Measurements from ENCODE around the gene GRIN2A. TPM values are rescaled to one million over a fixed set of nuclear protein-coding genes. Genes with fewer than 3 reads are reported as not detected.

Gene GRIN2A
- total RNA-seq, 1 experiment from 2014 or later = not detected

GRCh38 chr16:10040136-10041080 is 141.8 kb downstream of the GRIN2A start:
- H3K4me2 ChIP-seq (ENCODE audit: low read depth, low read length, poor library complexity, severe bottlenecking) = no peak overlapping the region
- no peaks in the 10 kb centered on the region for H3K79me2 ChIP-seq (ENCODE audit: low read length)
- no peak overlapping the region for H3K27ac ChIP-seq (ENCODE audit: low read length)
- no peak overlapping the region for H3K9ac ChIP-seq (ENCODE audit: low read length)
- H4K20me1 ChIP-seq (ENCODE audit: insufficient read depth, low read depth, low read length) = no peaks in the 10 kb centered on the region
- peaks cover 5% of the 10 kb centered on the region; the same call in 1 of the 2 replicates for H3K9me3 ChIP-seq (ENCODE audit: low read length)
- no peaks in the 10 kb centered on the region for H3K36me3 ChIP-seq (ENCODE audit: insufficient read depth, low read length)
- no peaks in the 10 kb centered on the region for H3K27me3 ChIP-seq (ENCODE audit: low read length)
- DNase-seq = no peak
- H3K4me1 ChIP-seq (ENCODE audit: low read length) = no peaks in the 10 kb centered on the region
- H2AFZ ChIP-seq (ENCODE audit: low read length) = no peak overlapping the region
- H3K4me3 ChIP-seq (ENCODE audit: low read length) = no peak overlapping the region
- H3K9me2 ChIP-seq (replicated peaks; ENCODE audit: insufficient read depth, low read length) = no peaks in the 10 kb centered on the region

DNA sequence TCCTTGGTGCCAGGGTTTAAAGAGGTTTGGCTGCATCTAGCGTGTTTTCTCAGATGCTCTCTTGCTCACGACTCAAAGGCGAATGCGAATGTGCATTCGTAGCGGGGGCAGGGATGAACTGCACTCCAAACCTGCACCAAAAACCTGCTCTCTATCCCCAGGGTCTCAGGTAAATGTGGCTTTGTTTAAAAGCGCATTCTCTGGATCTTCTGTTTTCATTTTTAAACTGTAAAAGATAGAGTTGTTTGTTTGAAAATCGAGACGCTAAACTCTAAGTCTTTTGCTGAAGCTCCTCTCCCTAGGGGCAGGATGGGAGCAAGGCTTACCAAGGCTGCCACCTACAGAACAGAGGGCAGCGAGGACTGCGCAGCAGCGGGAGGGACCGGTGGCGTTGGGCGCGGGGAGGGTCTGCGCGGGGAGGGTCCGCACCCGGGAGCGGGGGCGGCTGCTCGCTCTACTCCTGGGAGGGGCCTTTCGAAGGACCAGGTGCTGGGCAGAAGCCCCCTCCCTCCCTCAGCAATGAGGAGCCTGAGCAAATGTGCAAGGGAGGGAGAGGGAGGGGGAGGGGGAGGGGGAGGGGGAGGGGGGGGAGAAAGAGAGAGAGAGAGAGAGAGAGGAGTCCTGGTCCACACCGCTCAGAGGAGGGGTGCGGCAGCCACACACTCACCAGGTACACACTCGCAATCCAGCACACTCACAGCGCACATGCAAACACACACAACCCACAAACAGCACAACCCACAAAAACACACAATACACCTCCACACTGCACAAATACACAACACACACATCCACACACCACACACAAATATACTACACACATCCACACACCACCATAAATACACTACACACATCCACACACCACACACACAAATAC is 142.8 kb downstream of the GRIN2A start:
- H3K9ac ChIP-seq (ENCODE audit: low read length) = no peak overlapping the region
- no peaks in the 10 kb centered on the region for H3K27me3 ChIP-seq (ENCODE audit: low read length)
- no peak overlapping the region for H2AFZ ChIP-seq (ENCODE audit: low read length)
- no peaks in the 10 kb centered on the region for H3K9me2 ChIP-seq (replicated peaks; ENCODE audit: insufficient read depth, low read length)
- H3K4me3 ChIP-seq (ENCODE audit: low read length) = no peak overlapping the region
- no peak overlapping the region for H3K27ac ChIP-seq (ENCODE audit: low read length)
- peaks cover 5% of the 10 kb centered on the region; the same call in 1 of the 2 replicates for H3K9me3 ChIP-seq (ENCODE audit: low read length)
- H3K4me2 ChIP-seq (ENCODE audit: low read depth, low read length, poor library complexity, severe bottlenecking) = no peak overlapping the region
- H3K36me3 ChIP-seq (ENCODE audit: insufficient read depth, low read length) = no peaks in the 10 kb centered on the region
- no peak for DNase-seq
- no peaks in the 10 kb centered on the region for H4K20me1 ChIP-seq (ENCODE audit: insufficient read depth, low read depth, low read length)
- no peaks in the 10 kb centered on the region for H3K4me1 ChIP-seq (ENCODE audit: low read length)
- H3K79me2 ChIP-seq (ENCODE audit: low read length) = no peaks in the 10 kb centered on the region

DNA sequence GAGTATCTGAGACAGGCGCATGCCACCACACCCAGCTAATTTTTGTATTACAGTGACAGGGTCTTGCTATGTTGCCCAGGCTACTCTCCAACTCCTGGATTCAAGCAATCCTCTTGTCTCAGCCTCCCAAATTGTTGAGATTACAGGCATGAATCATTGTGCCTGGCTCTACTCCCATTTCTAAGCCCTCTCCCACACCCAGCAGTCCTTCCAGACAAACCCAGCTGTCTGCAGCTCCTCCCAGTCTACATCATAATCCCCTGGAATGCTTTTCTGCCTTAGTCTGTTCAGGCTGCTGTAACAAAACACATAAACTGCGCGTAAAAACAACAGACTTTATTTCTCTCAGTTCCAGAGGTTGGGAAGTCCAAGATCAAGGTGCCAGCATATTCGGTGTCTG is 144.5 kb downstream of the GRIN2A start:
- Histone ChIP-seq H3K27ac (ENCODE audit: low read length) (no peak overlapping the region), H3K9ac (ENCODE audit: low read length) (no peak overlapping the region), H4K20me1 (ENCODE audit: insufficient read depth, low read depth, low read length) (no peaks in the 10 kb centered on the region), H3K36me3 (ENCODE audit: insufficient read depth, low read length) (no peaks in the 10 kb centered on the region), H3K4me3 (ENCODE audit: low read length) (no peak overlapping the region), H3K4me1 (ENCODE audit: low read length) (no peaks in the 10 kb centered on the region), H3K79me2 (ENCODE audit: low read length) (no peaks in the 10 kb centered on the region), H3K9me3 (ENCODE audit: low read length) (peaks cover 5% of the 10 kb centered on the region; the same call in 1 of the 2 replicates), H3K27me3 (ENCODE audit: low read length) (no peaks in the 10 kb centered on the region), H2AFZ (ENCODE audit: low read length) (no peak overlapping the region), H3K4me2 (ENCODE audit: low read depth, low read length, poor library complexity, severe bottlenecking) (no peak overlapping the region), H3K9me2 (replicated peaks; ENCODE audit: insufficient read depth, low read length) (no peaks in the 10 kb centered on the region)
- no peak for DNase-seq

- no peak overlapping the region for H3K4me2 ChIP-seq (ENCODE audit: low read depth, low read length, poor library complexity, severe bottlenecking)
- H3K4me3 ChIP-seq (ENCODE audit: low read length) = no peak overlapping the region
- H3K36me3 ChIP-seq (ENCODE audit: insufficient read depth, low read length) = no peaks in the 10 kb centered on the region
- no peak for DNase-seq
- H4K20me1 ChIP-seq (ENCODE audit: insufficient read depth, low read depth, low read length) = no peaks in the 10 kb centered on the region
- H3K9me3 ChIP-seq (ENCODE audit: low read length) = peaks cover 5% of the 10 kb centered on the region; the same call in 1 of the 2 replicates
- H3K9me2 ChIP-seq (replicated peaks; ENCODE audit: insufficient read depth, low read length) = no peaks in the 10 kb centered on the region
- H3K27me3 ChIP-seq (ENCODE audit: low read length) = no peaks in the 10 kb centered on the region
- H3K27ac ChIP-seq (ENCODE audit: low read length) = no peak overlapping the region
- no peak overlapping the region for H3K9ac ChIP-seq (ENCODE audit: low read length)
- no peaks in the 10 kb centered on the region for H3K79me2 ChIP-seq (ENCODE audit: low read length)
- no peak overlapping the region for H2AFZ ChIP-seq (ENCODE audit: low read length)
- no peaks in the 10 kb centered on the region for H3K4me1 ChIP-seq (ENCODE audit: low read length)
Measured at GRCh38 chr16:10036956-10037355, 145.3 kb downstream of the GRIN2A start.

- Histone ChIP-seq H3K4me3 (ENCODE audit: low read length) (no peak overlapping the region), H3K9me2 (replicated peaks; ENCODE audit: insufficient read depth, low read length) (no peaks in the 10 kb centered on the region), H3K4me2 (ENCODE audit: low read depth, low read length, poor library complexity, severe bottlenecking) (no peak overlapping the region), H3K9me3 (ENCODE audit: low read length) (no peaks in the 10 kb centered on the region), H3K36me3 (ENCODE audit: insufficient read depth, low read length) (no peaks in the 10 kb centered on the region), H3K9ac (ENCODE audit: low read length) (no peak overlapping the region), H2AFZ (ENCODE audit: low read length) (no peak overlapping the region), H3K4me1 (ENCODE audit: low read length) (no peaks in the 10 kb centered on the region), H3K79me2 (ENCODE audit: low read length) (no peaks in the 10 kb centered on the region), H3K27ac (ENCODE audit: low read length) (no peak overlapping the region), H4K20me1 (ENCODE audit: insufficient read depth, low read depth, low read length) (no peaks in the 10 kb centered on the region), H3K27me3 (ENCODE audit: low read length) (no peaks in the 10 kb centered on the region)
- no peak for DNase-seq
Measured at GRCh38 chr16:10033556-10033955, 148.7 kb downstream of the GRIN2A start.

DNA sequence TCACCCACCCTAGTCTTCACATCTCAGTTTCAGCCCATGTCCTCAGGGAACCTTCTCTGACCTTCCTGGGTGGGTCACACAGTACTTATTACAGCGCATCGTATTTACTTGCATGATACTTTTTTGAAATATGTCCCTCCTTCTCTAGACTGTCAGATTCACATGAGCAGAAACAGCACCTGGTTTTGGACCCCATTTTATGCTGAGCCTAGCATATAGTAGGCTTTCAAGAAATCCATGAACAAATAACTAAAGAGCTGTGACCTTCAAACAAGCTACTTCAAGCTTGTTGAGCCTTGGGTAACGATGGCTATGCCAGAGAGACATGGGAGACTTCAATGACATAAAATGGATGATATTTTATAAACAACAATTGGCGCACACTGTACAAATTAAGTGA is 150.3 kb downstream of the GRIN2A start:
- H3K27ac ChIP-seq (ENCODE audit: low read length) = no peak overlapping the region
- H3K27me3 ChIP-seq (ENCODE audit: low read length) = no peaks in the 10 kb centered on the region
- H3K36me3 ChIP-seq (ENCODE audit: insufficient read depth, low read length) = no peaks in the 10 kb centered on the region
- no peak overlapping the region for H2AFZ ChIP-seq (ENCODE audit: low read length)
- no peak overlapping the region for H3K9ac ChIP-seq (ENCODE audit: low read length)
- H4K20me1 ChIP-seq (ENCODE audit: insufficient read depth, low read depth, low read length) = no peaks in the 10 kb centered on the region
- H3K4me2 ChIP-seq (ENCODE audit: low read depth, low read length, poor library complexity, severe bottlenecking) = no peak overlapping the region
- no peak overlapping the region for H3K4me3 ChIP-seq (ENCODE audit: low read length)
- H3K79me2 ChIP-seq (ENCODE audit: low read length) = no peaks in the 10 kb centered on the region
- H3K9me3 ChIP-seq (ENCODE audit: low read length) = no peaks in the 10 kb centered on the region
- DNase-seq = no peak
- no peaks in the 10 kb centered on the region for H3K4me1 ChIP-seq (ENCODE audit: low read length)
- H3K9me2 ChIP-seq (replicated peaks; ENCODE audit: insufficient read depth, low read length) = no peaks in the 10 kb centered on the region

GRCh38 chr16:10031473-10031872 is 150.8 kb downstream of the GRIN2A start:
- no peak overlapping the region for H3K4me3 ChIP-seq (ENCODE audit: low read length)
- H3K9me2 ChIP-seq (replicated peaks; ENCODE audit: insufficient read depth, low read length) = no peaks in the 10 kb centered on the region

DNA sequence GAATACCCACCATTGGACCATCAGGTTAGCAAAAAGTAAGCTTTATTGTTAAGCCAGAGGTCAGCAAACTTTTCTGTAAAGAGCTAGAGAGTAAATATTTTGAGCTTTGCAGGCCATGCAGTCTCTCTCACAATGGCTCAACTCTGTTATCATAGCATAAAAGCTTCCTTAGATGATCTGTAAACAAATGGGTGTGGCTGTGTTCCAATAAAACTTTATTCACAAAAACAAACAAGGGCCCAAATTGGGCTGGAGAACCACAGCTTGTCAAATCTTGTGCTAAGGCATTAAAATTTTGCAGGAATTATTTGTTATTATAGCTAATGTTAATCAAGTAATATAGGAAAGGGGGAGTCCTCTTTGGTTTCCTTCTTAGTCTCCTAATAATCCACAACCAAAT is 153.6 kb downstream of the GRIN2A start:
- no peaks in the 10 kb centered on the region for H3K4me1 ChIP-seq (ENCODE audit: low read length)
- no peaks in the 10 kb centered on the region for H3K27me3 ChIP-seq (ENCODE audit: low read length)
- no peak overlapping the region for H3K4me3 ChIP-seq (ENCODE audit: low read length)
- no peaks in the 10 kb centered on the region for H3K9me2 ChIP-seq (replicated peaks; ENCODE audit: insufficient read depth, low read length)
- no peak for DNase-seq
- no peak overlapping the region for H3K27ac ChIP-seq (ENCODE audit: low read length)
- no peak overlapping the region for H3K9ac ChIP-seq (ENCODE audit: low read length)
- no peaks in the 10 kb centered on the region for H4K20me1 ChIP-seq (ENCODE audit: insufficient read depth, low read depth, low read length)
- H3K9me3 ChIP-seq (ENCODE audit: low read length) = no peaks in the 10 kb centered on the region
- H3K36me3 ChIP-seq (ENCODE audit: insufficient read depth, low read length) = no peaks in the 10 kb centered on the region
- H3K79me2 ChIP-seq (ENCODE audit: low read length) = no peaks in the 10 kb centered on the region
- no peak overlapping the region for H2AFZ ChIP-seq (ENCODE audit: low read length)
- no peak overlapping the region for H3K4me2 ChIP-seq (ENCODE audit: low read depth, low read length, poor library complexity, severe bottlenecking)

More at GRCh38 chr16:10031473-10031872, 150.8 kb downstream of the GRIN2A start:
- Histone ChIP-seq H3K4me2 (ENCODE audit: low read depth, low read length, poor library complexity, severe bottlenecking) (no peak overlapping the region), H3K9me3 (ENCODE audit: low read length) (no peaks in the 10 kb centered on the region), H3K27me3 (ENCODE audit: low read length) (no peaks in the 10 kb centered on the region), H2AFZ (ENCODE audit: low read length) (no peak overlapping the region), H3K36me3 (ENCODE audit: insufficient read depth, low read length) (no peaks in the 10 kb centered on the region), H3K9ac (ENCODE audit: low read length) (no peak overlapping the region), H4K20me1 (ENCODE audit: insufficient read depth, low read depth, low read length) (no peaks in the 10 kb centered on the region), H3K4me1 (ENCODE audit: low read length) (no peaks in the 10 kb centered on the region), H3K79me2 (ENCODE audit: low read length) (no peaks in the 10 kb centered on the region), H3K27ac (ENCODE audit: low read length) (no peak overlapping the region)
- DNase-seq = no peak
